ENCODE data around the gene SARDH. TPM values are rescaled to one million over a fixed set of nuclear protein-coding genes. Genes with fewer than 3 reads are reported as not detected.
"Not testable (repeated sequence)": the region's sequence is repeated elsewhere in the genome, so short reads cannot be mapped to it uniquely, and the experiment has no call there.

Gene SARDH
- total and polyA plus RNA-seq, 2 donors (not counting 3 experiments of a cell fraction or from before 2014, with no cell fraction given) = 0.19 to 0.44 TPM

DNA sequence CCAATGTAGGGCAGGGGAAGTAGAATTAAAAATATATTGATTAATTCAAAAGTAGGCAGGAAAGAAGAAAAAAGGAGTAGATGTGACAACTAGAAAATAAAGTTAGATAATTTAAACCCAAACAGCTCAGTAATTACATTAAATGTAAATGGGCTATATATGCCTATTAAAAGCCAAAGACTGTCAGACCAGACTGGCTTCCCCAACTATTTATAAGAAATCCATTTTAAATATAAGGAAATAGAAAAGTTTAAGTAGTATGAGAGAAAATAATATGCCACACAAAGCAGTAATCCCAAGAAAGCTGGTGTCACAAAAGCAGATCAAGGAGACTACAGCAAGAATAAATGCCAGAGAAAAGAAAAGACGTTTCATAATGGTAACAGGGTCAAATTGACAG, 28.9 kb upstream of the SARDH start:
- Histone ChIP-seq H4K20me1 (replicated peaks; ENCODE audit: control insufficient read depth, extremely low read depth, insufficient read depth, low read length) (no peaks in the 10 kb centered on the region), H3K27me3 (ENCODE audit: control insufficient read depth in 2 of 2, insufficient read depth in 2 of 2, low read length in 2 of 2) (no peaks in the 10 kb centered on the region), H3K9ac (replicated peaks; ENCODE audit: extremely low read depth, insufficient read depth, low read length) (no peak overlapping the region), H3K9me3 (replicated peaks; ENCODE audit: control insufficient read depth, insufficient read depth, low read length) (no peaks in the 10 kb centered on the region), H3K79me2 (ENCODE audit: control insufficient read depth, insufficient read depth, low read length) (no peaks in the 10 kb centered on the region), H3K4me1 (ENCODE audit: control insufficient read depth, extremely low read depth, insufficient read depth, low read length) (no peaks in the 10 kb centered on the region), H3K27ac (ENCODE audit: insufficient read depth, low read depth, low read length) (no peak overlapping the region), H3K9me1 (replicated peaks; ENCODE audit: control insufficient read depth, extremely low read depth, insufficient read depth, low read length) (no peaks in the 10 kb centered on the region), H3K4me3 (replicated peaks in 1 of 3; ENCODE audit: insufficient read depth in 1 of 3, low read depth in 1 of 3, low read length in 3 of 3) (no peak overlapping the region), H2AFZ (ENCODE audit: low read depth, low read length) (no peak overlapping the region), H3K36me3 (ENCODE audit: control insufficient read depth in 2 of 2, extremely low read depth in 1 of 2, insufficient read depth in 2 of 2, low read length in 2 of 2) (peaks cover 0 to 22% of the 10 kb centered on the region in 2 experiments), H3K4me2 (ENCODE audit: insufficient read depth, low read length) (no peak overlapping the region)
- ChIA-PET POLR2A (no interaction called here), CTCF (interaction anchor here (2.9 kb wide), 1 partner anchor 15 kb away, joined by 23 read pairs; no protein-coding TSS in a partner anchor)
- no TSS peak for BruUV-seq (replicated peaks)
- FAIRE-seq = no peak
- DNase-seq (ENCODE audit: low read depth, low spot score) = no peak
- dilution Hi-C loops (cut with MboI; ENCODE audit: extremely low pct_ligation_motif_present, low sequenced_read_pairs) (no loop called here), intact Hi-C loops (cut with micrococcal nuclease) (no loop called here)
- TF ChIP-seq MAX (IDR thresholded peaks at IDR 0.05; ENCODE audit: insufficient read depth, insufficient read length) = no peak
- no peak for TF ChIP-seq FOS (IDR thresholded peaks at IDR 0.05; ENCODE audit: borderline replicate concordance, insufficient read depth, low read length)
- no peak for TF ChIP-seq MYC (IDR thresholded peaks at IDR 0.05; ENCODE audit: low read depth, low read length)
- TF ChIP-seq JUN (IDR thresholded peaks at IDR 0.05; ENCODE audit: borderline replicate concordance, insufficient read depth, insufficient read length, low read depth) = no peak
- no peak for TF ChIP-seq EZH2 (IDR thresholded peaks at IDR 0.05; ENCODE audit: borderline replicate concordance, low read depth, low read length, severe bottlenecking)
- TF ChIP-seq POLR2AphosphoS5 (IDR thresholded peaks at IDR 0.05; ENCODE audit: insufficient read depth, low read depth, low read length) = no peak
- TF ChIP-seq GATA2 (IDR thresholded peaks at IDR 0.05; ENCODE audit: insufficient read depth, insufficient read length, low read depth, low read length) = no peak
- TF ChIP-seq POLR2A (IDR thresholded peaks at IDR 0.05; ENCODE audit: low read depth, low read length) = no peak

- H3K4me1 ChIP-seq (ENCODE audit: control insufficient read depth, extremely low read depth, insufficient read depth, low read length); H4K20me1 ChIP-seq (replicated peaks; ENCODE audit: control insufficient read depth, extremely low read depth, insufficient read depth, low read length); FAIRE-seq; DNase-seq (ENCODE audit: low read depth, low spot score); H3K27ac ChIP-seq (ENCODE audit: insufficient read depth, low read depth, low read length); BruUV-seq (replicated peaks); H3K9me3 ChIP-seq (replicated peaks; ENCODE audit: control insufficient read depth, insufficient read depth, low read length); POLR2A ChIA-PET; H3K4me2 ChIP-seq (ENCODE audit: insufficient read depth, low read length); intact Hi-C loops (cut with micrococcal nuclease); H3K9me1 ChIP-seq (replicated peaks; ENCODE audit: control insufficient read depth, extremely low read depth, insufficient read depth, low read length); H3K27me3 ChIP-seq (ENCODE audit: control insufficient read depth in 2 of 2, insufficient read depth in 2 of 2, low read length in 2 of 2); dilution Hi-C loops (cut with MboI; ENCODE audit: extremely low pct_ligation_motif_present, low sequenced_read_pairs); H3K79me2 ChIP-seq (ENCODE audit: control insufficient read depth, insufficient read depth, low read length); H2AFZ ChIP-seq (ENCODE audit: low read depth, low read length); H3K9ac ChIP-seq (replicated peaks; ENCODE audit: extremely low read depth, insufficient read depth, low read length); CTCF ChIA-PET; H3K4me3 ChIP-seq (replicated peaks in 1 of 3; ENCODE audit: insufficient read depth in 1 of 3, low read depth in 1 of 3, low read length in 3 of 3): not testable (repeated sequence)
- H3K36me3 ChIP-seq (ENCODE audit: control insufficient read depth in 2 of 2, extremely low read depth in 1 of 2, insufficient read depth in 2 of 2, low read length in 2 of 2) = peaks cover 0 to 22% of the 10 kb centered on the region in 2 experiments
These were observed 28.1 kb upstream of the SARDH start for GRCh38 chr9:133766234-133766633.
